ENCODE results near the gene UBAC1. TPM values are rescaled to one million over a fixed set of nuclear protein-coding genes. Genes with fewer than 3 reads are reported as not detected.

UBAC1 gene
- total RNA-seq, 1 experiment from 2014 or later = 55.6 TPM

GRCh38 chr9:135908093-135908753 is 53.0 kb downstream of the UBAC1 start (continued):
- no peak for TF ChIP-seq ZNF138 (CRISPR knock-in tag; conservative IDR thresholded peaks at IDR 0.05)
- no peak for TF ChIP-seq GRHL2 (CRISPR knock-in tag; IDR thresholded peaks at IDR 0.05; ENCODE audit: insufficient replicate concordance, severe bottlenecking)
- TF ChIP-seq, protein P1, sequence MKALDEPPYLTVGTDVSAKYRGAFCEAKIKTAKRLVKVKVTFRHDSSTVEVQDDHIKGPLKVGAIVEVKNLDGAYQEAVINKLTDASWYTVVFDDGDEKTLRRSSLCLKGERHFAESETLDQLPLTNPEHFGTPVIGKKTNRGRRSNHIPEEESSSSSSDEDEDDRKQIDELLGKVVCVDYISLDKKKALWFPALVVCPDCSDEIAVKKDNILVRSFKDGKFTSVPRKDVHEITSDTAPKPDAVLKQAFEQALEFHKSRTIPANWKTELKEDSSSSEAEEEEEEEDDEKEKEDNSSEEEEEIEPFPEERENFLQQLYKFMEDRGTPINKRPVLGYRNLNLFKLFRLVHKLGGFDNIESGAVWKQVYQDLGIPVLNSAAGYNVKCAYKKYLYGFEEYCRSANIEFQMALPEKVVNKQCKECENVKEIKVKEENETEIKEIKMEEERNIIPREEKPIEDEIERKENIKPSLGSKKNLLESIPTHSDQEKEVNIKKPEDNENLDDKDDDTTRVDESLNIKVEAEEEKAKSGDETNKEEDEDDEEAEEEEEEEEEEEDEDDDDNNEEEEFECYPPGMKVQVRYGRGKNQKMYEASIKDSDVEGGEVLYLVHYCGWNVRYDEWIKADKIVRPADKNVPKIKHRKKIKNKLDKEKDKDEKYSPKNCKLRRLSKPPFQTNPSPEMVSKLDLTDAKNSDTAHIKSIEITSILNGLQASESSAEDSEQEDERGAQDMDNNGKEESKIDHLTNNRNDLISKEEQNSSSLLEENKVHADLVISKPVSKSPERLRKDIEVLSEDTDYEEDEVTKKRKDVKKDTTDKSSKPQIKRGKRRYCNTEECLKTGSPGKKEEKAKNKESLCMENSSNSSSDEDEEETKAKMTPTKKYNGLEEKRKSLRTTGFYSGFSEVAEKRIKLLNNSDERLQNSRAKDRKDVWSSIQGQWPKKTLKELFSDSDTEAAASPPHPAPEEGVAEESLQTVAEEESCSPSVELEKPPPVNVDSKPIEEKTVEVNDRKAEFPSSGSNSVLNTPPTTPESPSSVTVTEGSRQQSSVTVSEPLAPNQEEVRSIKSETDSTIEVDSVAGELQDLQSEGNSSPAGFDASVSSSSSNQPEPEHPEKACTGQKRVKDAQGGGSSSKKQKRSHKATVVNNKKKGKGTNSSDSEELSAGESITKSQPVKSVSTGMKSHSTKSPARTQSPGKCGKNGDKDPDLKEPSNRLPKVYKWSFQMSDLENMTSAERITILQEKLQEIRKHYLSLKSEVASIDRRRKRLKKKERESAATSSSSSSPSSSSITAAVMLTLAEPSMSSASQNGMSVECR (CRISPR knock-in tag; IDR thresholded peaks at IDR 0.05; ENCODE audit: borderline replicate concordance) = peak; percentile 61; the same call in 1 of the 2 replicates
- TF ChIP-seq ATF3 (CRISPR knock-in tag; conservative IDR thresholded peaks at IDR 0.05) = no peak
- TF ChIP-seq MYBL2 (CRISPR knock-in tag; IDR thresholded peaks at IDR 0.05) = no peak; the same call in 1 of the 2 replicates
- TF ChIP-seq, protein P2, sequence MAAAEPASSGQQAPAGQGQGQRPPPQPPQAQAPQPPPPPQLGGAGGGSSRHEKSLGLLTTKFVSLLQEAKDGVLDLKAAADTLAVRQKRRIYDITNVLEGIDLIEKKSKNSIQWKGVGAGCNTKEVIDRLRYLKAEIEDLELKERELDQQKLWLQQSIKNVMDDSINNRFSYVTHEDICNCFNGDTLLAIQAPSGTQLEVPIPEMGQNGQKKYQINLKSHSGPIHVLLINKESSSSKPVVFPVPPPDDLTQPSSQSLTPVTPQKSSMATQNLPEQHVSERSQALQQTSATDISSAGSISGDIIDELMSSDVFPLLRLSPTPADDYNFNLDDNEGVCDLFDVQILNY (CRISPR knock-in tag; IDR thresholded peaks at IDR 0.05) = no peak; the same call in 1 of the 2 replicates
- TF ChIP-seq, protein P3, sequence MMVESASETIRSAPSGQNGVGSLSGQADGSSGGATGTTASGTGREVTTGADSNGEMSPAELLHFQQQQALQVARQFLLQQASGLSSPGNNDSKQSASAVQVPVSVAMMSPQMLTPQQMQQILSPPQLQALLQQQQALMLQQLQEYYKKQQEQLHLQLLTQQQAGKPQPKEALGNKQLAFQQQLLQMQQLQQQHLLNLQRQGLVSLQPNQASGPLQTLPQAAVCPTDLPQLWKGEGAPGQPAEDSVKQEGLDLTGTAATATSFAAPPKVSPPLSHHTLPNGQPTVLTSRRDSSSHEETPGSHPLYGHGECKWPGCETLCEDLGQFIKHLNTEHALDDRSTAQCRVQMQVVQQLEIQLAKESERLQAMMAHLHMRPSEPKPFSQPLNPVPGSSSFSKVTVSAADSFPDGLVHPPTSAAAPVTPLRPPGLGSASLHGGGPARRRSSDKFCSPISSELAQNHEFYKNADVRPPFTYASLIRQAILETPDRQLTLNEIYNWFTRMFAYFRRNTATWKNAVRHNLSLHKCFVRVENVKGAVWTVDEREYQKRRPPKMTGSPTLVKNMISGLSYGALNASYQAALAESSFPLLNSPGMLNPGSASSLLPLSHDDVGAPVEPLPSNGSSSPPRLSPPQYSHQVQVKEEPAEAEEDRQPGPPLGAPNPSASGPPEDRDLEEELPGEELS (CRISPR knock-in tag; IDR thresholded peaks at IDR 0.05) = no peak
- no peak for TF ChIP-seq PRRX2 (CRISPR knock-in tag; IDR thresholded peaks at IDR 0.05)
- TF ChIP-seq, protein P4, sequence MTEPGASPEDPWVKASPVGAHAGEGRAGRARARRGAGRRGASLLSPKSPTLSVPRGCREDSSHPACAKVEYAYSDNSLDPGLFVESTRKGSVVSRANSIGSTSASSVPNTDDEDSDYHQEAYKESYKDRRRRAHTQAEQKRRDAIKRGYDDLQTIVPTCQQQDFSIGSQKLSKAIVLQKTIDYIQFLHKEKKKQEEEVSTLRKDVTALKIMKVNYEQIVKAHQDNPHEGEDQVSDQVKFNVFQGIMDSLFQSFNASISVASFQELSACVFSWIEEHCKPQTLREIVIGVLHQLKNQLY (CRISPR knock-in tag; IDR thresholded peaks at IDR 0.05) = no peak
- 0 out of 2 replicates have a peak, but pooled peaks have one; percentile 32 for TF ChIP-seq JUN (CRISPR knock-in tag; IDR thresholded peaks at IDR 0.05)
- TF ChIP-seq TEAD4 (CRISPR knock-in tag; IDR thresholded peaks at IDR 0.05) = no peak
- no peak for TF ChIP-seq AR (CRISPR knock-in tag; IDR thresholded peaks at IDR 0.05)
- TF ChIP-seq, protein P5, sequence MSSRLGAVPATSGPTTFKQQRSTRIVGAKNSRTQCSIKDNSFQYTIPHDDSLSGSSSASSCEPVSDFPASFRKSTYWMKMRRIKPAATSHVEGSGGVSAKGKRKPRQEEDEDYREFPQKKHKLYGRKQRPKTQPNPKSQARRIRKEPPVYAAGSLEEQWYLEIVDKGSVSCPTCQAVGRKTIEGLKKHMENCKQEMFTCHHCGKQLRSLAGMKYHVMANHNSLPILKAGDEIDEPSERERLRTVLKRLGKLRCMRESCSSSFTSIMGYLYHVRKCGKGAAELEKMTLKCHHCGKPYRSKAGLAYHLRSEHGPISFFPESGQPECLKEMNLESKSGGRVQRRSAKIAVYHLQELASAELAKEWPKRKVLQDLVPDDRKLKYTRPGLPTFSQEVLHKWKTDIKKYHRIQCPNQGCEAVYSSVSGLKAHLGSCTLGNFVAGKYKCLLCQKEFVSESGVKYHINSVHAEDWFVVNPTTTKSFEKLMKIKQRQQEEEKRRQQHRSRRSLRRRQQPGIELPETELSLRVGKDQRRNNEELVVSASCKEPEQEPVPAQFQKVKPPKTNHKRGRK (CRISPR knock-in tag; IDR thresholded peaks at IDR 0.05; ENCODE audit: borderline replicate concordance) = no peak
- TF ChIP-seq NR3C1 (CRISPR knock-in tag; conservative IDR thresholded peaks at IDR 0.05; ENCODE audit: low read depth) = no peak
- TF ChIP-seq FOXJ3 (CRISPR knock-in tag; IDR thresholded peaks at IDR 0.05; ENCODE audit: borderline replicate concordance) = no peak
- no peak for TF ChIP-seq CREB1 (CRISPR knock-in tag; IDR thresholded peaks at IDR 0.05)
- no peak for TF ChIP-seq KAT7 (CRISPR knock-in tag; IDR thresholded peaks at IDR 0.05; ENCODE audit: borderline replicate concordance)
- no peak for TF ChIP-seq SOX15 (CRISPR knock-in tag; IDR thresholded peaks at IDR 0.05)
- no peak for TF ChIP-seq EMX1 (CRISPR knock-in tag; IDR thresholded peaks at IDR 0.05)
- TF ChIP-seq CREM (CRISPR knock-in tag; IDR thresholded peaks at IDR 0.05) = 0 out of 2 replicates have a peak, but pooled peaks have one; percentile 64
- TF ChIP-seq ZNF396 (CRISPR knock-in tag; IDR thresholded peaks at IDR 0.05; ENCODE audit: borderline replicate concordance) = no peak
- no peak for TF ChIP-seq ESRRA (CRISPR knock-in tag; IDR thresholded peaks at IDR 0.05; ENCODE audit: borderline replicate concordance)
- peak; percentile 11; the same call in 1 of the 2 replicates for TF ChIP-seq E2F1 (CRISPR knock-in tag; IDR thresholded peaks at IDR 0.05)

All from WTC11 (cell line).